Uterus (tissue), 2 donors: ENCODE results near the gene AMOTL1.

Experiments
- POLR2A ChIP-seq, 2 donors: fragments of 450-650 bp; IDR thresholded peaks; one replicate each; pipeline ENCODE4 v1.6.1; 2016; ENCODE audit warnings: antibody characterized with exemption in 2 of 2, mild to moderate bottlenecking in 1 of 2, moderate library complexity in 1 of 2
- TF ChIP-seq, protein P1 (sequence below), 4 experiments: fragments of 200-600 bp in 2 of 4; fragments of 450-650 bp in 2 of 4; sonication (generic) in 2 of 4; IDR thresholded peaks; one replicate each; pipeline ENCODE4 v1.5.1; 2016 to 2019; ENCODE audit warnings: antibody characterized with exemption in 4 of 4, mild to moderate bottlenecking in 2 of 4, moderate library complexity in 1 of 4

DNA sequence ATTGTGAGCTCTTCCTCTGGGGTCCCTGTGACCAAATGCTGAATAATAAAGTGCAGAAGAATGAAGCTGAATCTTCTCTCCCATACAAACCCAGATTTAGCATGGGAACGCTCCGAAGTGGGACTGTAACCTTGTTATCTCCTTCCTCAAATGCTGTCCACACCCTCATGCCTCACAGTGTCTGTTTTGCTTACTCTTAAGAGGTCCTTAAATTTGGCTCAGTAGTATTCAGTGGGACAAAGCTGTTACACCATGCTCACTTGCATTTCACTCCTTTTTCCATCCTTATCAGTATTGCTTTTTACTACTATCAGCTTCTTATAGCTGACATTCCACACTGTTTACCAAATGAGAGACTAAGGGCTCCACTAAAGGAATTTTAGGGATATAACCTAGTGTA lies 13.8 kb upstream of the AMOTL1 start:
- TF ChIP-seq, protein P1, sequence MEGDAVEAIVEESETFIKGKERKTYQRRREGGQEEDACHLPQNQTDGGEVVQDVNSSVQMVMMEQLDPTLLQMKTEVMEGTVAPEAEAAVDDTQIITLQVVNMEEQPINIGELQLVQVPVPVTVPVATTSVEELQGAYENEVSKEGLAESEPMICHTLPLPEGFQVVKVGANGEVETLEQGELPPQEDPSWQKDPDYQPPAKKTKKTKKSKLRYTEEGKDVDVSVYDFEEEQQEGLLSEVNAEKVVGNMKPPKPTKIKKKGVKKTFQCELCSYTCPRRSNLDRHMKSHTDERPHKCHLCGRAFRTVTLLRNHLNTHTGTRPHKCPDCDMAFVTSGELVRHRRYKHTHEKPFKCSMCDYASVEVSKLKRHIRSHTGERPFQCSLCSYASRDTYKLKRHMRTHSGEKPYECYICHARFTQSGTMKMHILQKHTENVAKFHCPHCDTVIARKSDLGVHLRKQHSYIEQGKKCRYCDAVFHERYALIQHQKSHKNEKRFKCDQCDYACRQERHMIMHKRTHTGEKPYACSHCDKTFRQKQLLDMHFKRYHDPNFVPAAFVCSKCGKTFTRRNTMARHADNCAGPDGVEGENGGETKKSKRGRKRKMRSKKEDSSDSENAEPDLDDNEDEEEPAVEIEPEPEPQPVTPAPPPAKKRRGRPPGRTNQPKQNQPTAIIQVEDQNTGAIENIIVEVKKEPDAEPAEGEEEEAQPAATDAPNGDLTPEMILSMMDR (IDR thresholded peaks at IDR 0.05) = no peak
- no peak for TF ChIP-seq POLR2A (IDR thresholded peaks at IDR 0.05)
